ENCODE results near the gene OVOL2.
"Not testable (repeated sequence)": the region's sequence is repeated elsewhere in the genome, so short reads cannot be mapped to it uniquely, and the experiment has no call there.

OVOL2 gene

GRCh38 chr20:18056174-18057100 lies 1.3 kb downstream of the OVOL2 start:
- no peak for DNase-seq

GRCh38 chr20:18055261-18055660 lies 2.5 kb downstream of the OVOL2 start:
- no peak for DNase-seq

GRCh38 chr20:18052856-18053255 lies 4.9 kb downstream of the OVOL2 start:
- no peak for DNase-seq

- DNase-seq: no peak
Observed at GRCh38 chr20:18050628-18051027, 7.1 kb downstream of the OVOL2 start.

- DNase-seq: no peak
Observed at GRCh38 chr20:18048176-18048575, 9.5 kb downstream of the OVOL2 start.

- no peak for DNase-seq
Observed at GRCh38 chr20:18046535-18046934, 11.2 kb downstream of the OVOL2 start.

- no peak for DNase-seq
Observed at GRCh38 chr20:18042229-18042628, 15.5 kb downstream of the OVOL2 start.

GRCh38 chr20:18041462-18041861 lies 16.3 kb downstream of the OVOL2 start:
- DNase-seq: no peak

- DNase-seq: no peak
Observed at GRCh38 chr20:18039063-18039462, 18.7 kb downstream of the OVOL2 start.

GRCh38 chr20:18034039-18034438 lies 23.7 kb downstream of the OVOL2 start:
- DNase-seq: no peak

GRCh38 chr20:18032977-18033892 lies 24.5 kb downstream of the OVOL2 start:
- no peak for DNase-seq

GRCh38 chr20:18031888-18032509 lies 25.7 kb downstream of the OVOL2 start:
- DNase-seq: no peak

GRCh38 chr20:18031050-18031449 lies 26.7 kb downstream of the OVOL2 start:
- DNase-seq: no peak

- DNase-seq: no peak
Observed at GRCh38 chr20:18030020-18030419, 27.7 kb downstream of the OVOL2 start.

- not testable (repeated sequence) for DNase-seq
Observed at GRCh38 chr20:18027011-18027410, 30.7 kb downstream of the OVOL2 start.

- DNase-seq: no peak
Observed at GRCh38 chr20:18024606-18025127, 33.0 kb downstream of the OVOL2 start.

GRCh38 chr20:18020931-18021330 lies 36.8 kb downstream of the OVOL2 start:
- no peak for DNase-seq

- peak; percentile 16 for DNase-seq
Observed at GRCh38 chr20:18019068-18019467, 38.6 kb downstream of the OVOL2 start.

GRCh38 chr20:18018100-18018499 lies 39.6 kb downstream of the OVOL2 start:
- DNase-seq: no peak

- no peak for DNase-seq
Observed at GRCh38 chr20:18016772-18017171, 40.9 kb downstream of the OVOL2 start.

GRCh38 chr20:18014411-18014810 lies 43.3 kb downstream of the OVOL2 start:
- DNase-seq: no peak

GRCh38 chr20:18012901-18013300 lies 44.8 kb downstream of the OVOL2 start:
- DNase-seq: no peak

Data from CD4-positive, alpha-beta T cell treated with Interleukin-12 subunit alpha and Interleukin-12 subunit beta, for 1 hour (primary cell).